GM12878 (cell line): ENCODE measurements around the gene CHST2. TPM values are rescaled to one million over a fixed set of nuclear protein-coding genes. Genes with fewer than 3 reads are reported as not detected.
A peak's percentile ranks its signal among the peaks of the same experiment; 100 is the strongest.

Experiments used
- ATAC-seq: fragments of 200-7000 bp; cut with Tn5 transposase; 3 replicates; pipeline ENCODE4 v1.9.1; 2020; ENCODE audit warnings: mild to moderate bottlenecking, moderate library complexity
- BruUV-seq: library from RNA; stranded (reverse); fragments of 400-500 nt; replicated peaks from 2 replicates; lab custom pipeline; 2021; lab: Mats Ljungman, UMichigan
- CTCF ChIA-PET: fragments of 300-600 bp; sonication (Branson Sonifier 250); formaldehyde crosslinking; extraction: SDS; loops from one replicate; lab custom pipeline; 2021; ENCODE audit warnings: inconsistent platforms; lab: Yijun Ruan, JAX
- POLR2A ChIA-PET: fragments of 350-600 bp; formaldehyde crosslinking; extraction: SDS; loops from one replicate; lab custom pipeline; 2021; ENCODE audit warnings: inconsistent platforms; lab: Charles Lee
- RAD21 ChIA-PET: fragments of 300-600 bp; sonication (Branson Sonifier 250); formaldehyde crosslinking; loops from one replicate; lab custom pipeline; 2023; ENCODE audit warnings: antibody characterized with exemption; ENCODE audit not compliant: unreplicated experiment; lab: Charles Lee
- SMC1A ChIA-PET: fragments of 300-600 bp; sonication (Branson Sonifier 250); formaldehyde crosslinking; loops from one replicate; lab custom pipeline; 2023; ENCODE audit not compliant: unreplicated experiment, uncharacterized antibody; lab: Charles Lee
- DNase-seq: peaks from one replicate; pipeline ENCODE4 v3.0.0-alpha.2; 2011; ENCODE audit warnings: low read depth, low spot score
- FAIRE-seq: peaks from 3 replicates; lab custom pipeline; 2011; peaks lifted over from hg19 to GRCh38; lab: Jason Lieb, UNC
- H2AFZ ChIP-seq: 2 replicates; pipeline ENCODE4 v1.6.0; 2011; ENCODE audit warnings: low read depth, low read length, control low read depth; ENCODE audit not compliant: control insufficient read depth
- H3K27ac ChIP-seq: 2 replicates; pipeline ENCODE4 v1.5.1; 2011; ENCODE audit warnings: control low read depth; ENCODE audit not compliant: control insufficient read depth, insufficient read depth
- H3K27me3 ChIP-seq, 2 experiments: replicated peaks in 1 of 2; 2 replicates each; pipeline versions ENCODE4 v1.6.0 to v1.6.1; 2011; ENCODE audit warnings: low read length in 1 of 2; ENCODE audit not compliant: control insufficient read depth in 2 of 2, insufficient read depth in 2 of 2
- H3K36me3 ChIP-seq, 2 experiments: 2 replicates each; pipeline ENCODE4 v1.5.1; 2011; ENCODE audit warnings: low read length in 1 of 2; ENCODE audit not compliant: control insufficient read depth in 2 of 2, insufficient read depth in 2 of 2
- H3K4me1 ChIP-seq: 2 replicates; pipeline ENCODE4 v1.6.1; 2011; ENCODE audit warnings: mild to moderate bottlenecking, low read length, moderate library complexity, mixed read lengths; ENCODE audit not compliant: control insufficient read depth, insufficient read depth
- H3K4me2 ChIP-seq: 2 replicates; pipeline ENCODE4 v1.6.0; 2011; ENCODE audit warnings: control low read depth; ENCODE audit not compliant: control insufficient read depth, insufficient read depth
- H3K4me3 ChIP-seq: fragments of 200-600 bp; sonication (generic); 2 replicates; pipeline ENCODE4 v1.5.1; 2016
- H3K79me2 ChIP-seq: 2 replicates; pipeline ENCODE4 v1.6.0; 2011; ENCODE audit warnings: low read length; ENCODE audit not compliant: control insufficient read depth, insufficient read depth
- H3K9ac ChIP-seq: 2 replicates; pipeline ENCODE4 v1.8.0; 2011; ENCODE audit warnings: low read length, control low read depth, mixed read lengths; ENCODE audit not compliant: control insufficient read depth, insufficient read depth
- H3K9me3 ChIP-seq: replicated peaks from 3 replicates; pipeline ENCODE4 v1.5.1; 2011; ENCODE audit warnings: mild to moderate bottlenecking, low read length; ENCODE audit not compliant: control insufficient read depth, insufficient read depth
- H4K20me1 ChIP-seq: 2 replicates; pipeline ENCODE4 v1.6.0; 2011; ENCODE audit not compliant: control insufficient read depth, insufficient read depth
- ATF7 ChIP-seq: fragments of 450-650 bp; IDR thresholded peaks from 2 replicates; pipeline ENCODE4 v1.6.1; 2016; ENCODE audit warnings: low read depth, mild to moderate bottlenecking
- E4F1 ChIP-seq: fragments of 450-650 bp; IDR thresholded peaks from 2 replicates; pipeline ENCODE4 v1.6.1; 2018; ENCODE audit warnings: borderline replicate concordance, mild to moderate bottlenecking; ENCODE audit not compliant: partially characterized antibody
- SMC3 ChIP-seq: IDR thresholded peaks from 2 replicates; pipeline ENCODE4 v1.6.1; 2011; ENCODE audit warnings: low read length, improper control_type of control experiment, borderline replicate concordance
- TBL1XR1 ChIP-seq: IDR thresholded peaks from 2 replicates; pipeline ENCODE4 v1.6.1; 2012; ENCODE audit warnings: low read depth, low read length, improper control_type of control experiment
- WGBS: methylation state at CpG from one replicate; pipeline ENCODE4 v1.1.6; 2016; ENCODE audit warnings: low lambda C conversion rate; ENCODE audit not compliant: insufficient replicate concordance, insufficient coverage; ENCODE audit errors: missing lambda C conversion rate; 5-methylcytosine and 5-hydroxymethylcytosine counted together
- in situ Hi-C: fragments of 300-500 bp; cut with MboI; formaldehyde crosslinking; loops from 9 replicates; pipeline ENCODE4 v1.14.3; 2018; ENCODE audit warnings: mixed read lengths
- intact Hi-C: fragments of 100-400 bp; cut with micrococcal nuclease; formaldehyde crosslinking; loops from one replicate; pipeline ENCODE4 v1.14.2; 2022; ENCODE audit not compliant: unreplicated experiment
- polyA plus RNA-seq, 11 experiments: library from polyadenylated mRNA; depleted of rRNA in 4 of 11; unstranded in 6 of 11; stranded (reverse) in 5 of 11; fragments of >200 nt; fragmentation: Nextera tagmentation in 4 of 11; fragmentation: Illumina TruSeq in 1 of 11; extraction: Ambion mirVana in 4 of 11; extraction: Trizol in 1 of 11; gene quantifications; 1 replicate in 1 of 11; 2 replicates in 10 of 11; pipeline versions ENCODE4 v1.2.1 to v1.2.3, GENCODE V29; 2011 to 2016; ENCODE audit warnings: inconsistent platforms in 2 of 11, missing spikeins in 2 of 11, low read depth in 1 of 11
- total RNA-seq, 4 experiments: library from RNA; depleted of rRNA in 3 of 4; stranded (reverse); fragments of >200 nt in 3 of 4; fragmentation: Illumina TruSeq in 1 of 4; extraction: Trizol in 1 of 4; gene quantifications; 2 replicates each; pipeline versions ENCODE4 v1.2.1 to v1.2.3, GENCODE V29; 2013 to 2021

CHST2 gene
- total and polyA plus RNA-seq, 10 of the 15 experiments (the other 5 are each of a cell fraction or from before 2014, with no cell fraction given) = 1.6 to 37.2 (median 8.8) TPM

- no peak for TF ChIP-seq SMC3
- no peak for TF ChIP-seq TBL1XR1
- TF ChIP-seq, all 136 proteins: peak for 13
Measured at GRCh38 chr3:143084856-143085731, 34.5 kb upstream of the CHST2 start (continued).

GRCh38 chr3:143088835-143089234 lies 30.7 kb upstream of the CHST2 start:
- no peaks in the 10 kb centered on the region for H4K20me1 ChIP-seq
- intact Hi-C loops = no loop called here
- RAD21 ChIA-PET = no interaction called here
- no peak for TF ChIP-seq E4F1
- peak; percentile 80 for TF ChIP-seq ATF7
- TF ChIP-seq, all 136 proteins: peak for 1
- no TSS peak for BruUV-seq
- FAIRE-seq = no peak
- DNase-seq = no peak
- no peaks in the 10 kb centered on the region for H3K36me3 ChIP-seq
- in situ Hi-C loops = no loop called here
- ChIA-PET CTCF (interaction anchor here (0.5 kb wide), 1 partner anchor 95 kb away, joined by 3 read pairs; no protein-coding TSS in a partner anchor), POLR2A (interaction anchor here (1.0 kb wide), 1 partner anchor 18 kb away, joined by 3 read pairs; no protein-coding TSS in a partner anchor), SMC1A (interaction anchor here (0.6 to 1.5 kb wide), 3 partner anchors 28 to 118 kb away, joined by 3 to 4 read pairs (median 4); no protein-coding TSS in a partner anchor)
- no peak overlapping the region for H3K4me2 ChIP-seq
- no peaks in the 10 kb centered on the region for H3K27me3 ChIP-seq
- 46% methylated on average over 1 of the region's 1 CpG for WGBS
- no peak overlapping the region for H3K4me3 ChIP-seq
- no peak for ATAC-seq
- H3K4me1 ChIP-seq = peaks cover 11% of the 10 kb centered on the region
- H2AFZ ChIP-seq = no peak overlapping the region
- no peaks in the 10 kb centered on the region for H3K9me3 ChIP-seq
- H3K79me2 ChIP-seq = no peaks in the 10 kb centered on the region
- H3K27ac ChIP-seq = no peak overlapping the region
- no peak overlapping the region for H3K9ac ChIP-seq
